VCaP (cell line): Measurements from ENCODE around the gene RITA1.

Experiments
- H3K27ac ChIP-seq: fragments of 450-650 bp; 2 replicates; pipeline ENCODE4 v1.5.1; 2017
- CTCF ChIP-seq: fragments of 450-650 bp; conservative IDR thresholded peaks from 2 replicates; pipeline ENCODE4 v1.5.1; 2017; ENCODE audit warnings: mild to moderate bottlenecking, moderate library complexity

Gene RITA1

GRCh38 chr12:113194971-113195391, 9.5 kb downstream of the RITA1 start:
- no peak overlapping the region for H3K27ac ChIP-seq
- no peak for TF ChIP-seq CTCF

- no peak for TF ChIP-seq CTCF
- no peak overlapping the region for H3K27ac ChIP-seq
These were observed 10.1 kb downstream of the RITA1 start for GRCh38 chr12:113195598-113195997.

GRCh38 chr12:113196582-113196981, 11.1 kb downstream of the RITA1 start:
- TF ChIP-seq CTCF: no peak
- no peak overlapping the region for H3K27ac ChIP-seq

- peak; percentile 93 for TF ChIP-seq CTCF
- H3K27ac ChIP-seq: no peak overlapping the region
These were observed 11.5 kb downstream of the RITA1 start for GRCh38 chr12:113196990-113197389.

GRCh38 chr12:113197518-113198077, 12.1 kb downstream of the RITA1 start:
- TF ChIP-seq CTCF: no peak
- no peak overlapping the region for H3K27ac ChIP-seq

GRCh38 chr12:113198296-113198695, 12.8 kb downstream of the RITA1 start:
- no peak overlapping the region for H3K27ac ChIP-seq
- TF ChIP-seq CTCF: no peak

- TF ChIP-seq CTCF: no peak
- H3K27ac ChIP-seq: no peak overlapping the region
These were observed 14.7 kb downstream of the RITA1 start for GRCh38 chr12:113200021-113200797.
